WI38 (cell line): ENCODE results near the gene GRID1.

Experiments used
- H3K4me3 ChIP-seq: 2 replicates; pipeline ENCODE4 v1.5.1; 2011; ENCODE audit warnings: low read depth, mild to moderate bottlenecking, control low read depth, low read length
- TF ChIP-seq, protein P1 (sequence below): IDR thresholded peaks from 2 replicates; pipeline ENCODE4 v1.5.1; 2012; ENCODE audit warnings: low read depth, mild to moderate bottlenecking, control low read depth, low read length

GRID1 gene

DNA sequence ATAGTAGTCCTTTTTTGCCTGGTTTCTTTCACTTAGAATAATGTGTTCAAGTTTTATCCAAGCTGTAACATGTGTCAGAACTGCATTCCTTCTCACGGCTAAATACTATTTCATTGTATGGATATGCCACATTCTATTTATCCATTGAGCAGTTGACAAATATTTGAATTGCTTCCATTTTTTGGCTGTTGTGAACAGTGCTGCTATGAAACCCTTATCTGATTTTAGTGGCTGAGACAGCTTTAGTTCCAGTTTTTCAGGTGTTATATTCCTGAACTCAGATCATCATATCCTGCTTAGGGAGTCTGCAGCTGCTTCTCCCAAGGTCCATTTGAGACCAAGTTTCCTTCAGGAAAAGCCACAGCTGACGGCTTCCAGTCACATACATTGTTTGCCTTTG lies 339.2 kb downstream of the GRID1 start:
- TF ChIP-seq, protein P1, sequence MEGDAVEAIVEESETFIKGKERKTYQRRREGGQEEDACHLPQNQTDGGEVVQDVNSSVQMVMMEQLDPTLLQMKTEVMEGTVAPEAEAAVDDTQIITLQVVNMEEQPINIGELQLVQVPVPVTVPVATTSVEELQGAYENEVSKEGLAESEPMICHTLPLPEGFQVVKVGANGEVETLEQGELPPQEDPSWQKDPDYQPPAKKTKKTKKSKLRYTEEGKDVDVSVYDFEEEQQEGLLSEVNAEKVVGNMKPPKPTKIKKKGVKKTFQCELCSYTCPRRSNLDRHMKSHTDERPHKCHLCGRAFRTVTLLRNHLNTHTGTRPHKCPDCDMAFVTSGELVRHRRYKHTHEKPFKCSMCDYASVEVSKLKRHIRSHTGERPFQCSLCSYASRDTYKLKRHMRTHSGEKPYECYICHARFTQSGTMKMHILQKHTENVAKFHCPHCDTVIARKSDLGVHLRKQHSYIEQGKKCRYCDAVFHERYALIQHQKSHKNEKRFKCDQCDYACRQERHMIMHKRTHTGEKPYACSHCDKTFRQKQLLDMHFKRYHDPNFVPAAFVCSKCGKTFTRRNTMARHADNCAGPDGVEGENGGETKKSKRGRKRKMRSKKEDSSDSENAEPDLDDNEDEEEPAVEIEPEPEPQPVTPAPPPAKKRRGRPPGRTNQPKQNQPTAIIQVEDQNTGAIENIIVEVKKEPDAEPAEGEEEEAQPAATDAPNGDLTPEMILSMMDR: no peak

DNA sequence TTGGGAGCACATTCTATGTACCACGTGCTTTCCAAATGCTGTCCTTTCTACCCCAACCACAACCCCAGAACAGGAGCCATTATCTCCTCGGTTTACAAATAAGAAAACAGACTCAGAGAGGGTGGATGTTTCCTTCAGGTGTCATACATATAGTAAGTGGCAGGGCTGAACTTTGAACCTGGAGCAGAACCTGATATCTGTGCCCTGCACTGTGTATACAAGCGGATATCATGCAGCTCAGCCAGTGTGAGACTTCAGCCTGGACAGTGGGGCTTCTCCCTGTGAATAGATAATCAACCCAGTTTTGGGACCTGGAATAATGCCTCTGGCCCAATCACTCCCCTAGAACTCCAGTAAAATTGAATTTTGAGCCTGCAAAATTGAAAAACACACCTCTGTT lies 341.1 kb downstream of the GRID1 start:
- no peak overlapping the region for H3K4me3 ChIP-seq
- TF ChIP-seq, protein P1: no peak

More for the DNA sequence above, 339.2 kb downstream of the GRID1 start:
- no peak overlapping the region for H3K4me3 ChIP-seq

DNA sequence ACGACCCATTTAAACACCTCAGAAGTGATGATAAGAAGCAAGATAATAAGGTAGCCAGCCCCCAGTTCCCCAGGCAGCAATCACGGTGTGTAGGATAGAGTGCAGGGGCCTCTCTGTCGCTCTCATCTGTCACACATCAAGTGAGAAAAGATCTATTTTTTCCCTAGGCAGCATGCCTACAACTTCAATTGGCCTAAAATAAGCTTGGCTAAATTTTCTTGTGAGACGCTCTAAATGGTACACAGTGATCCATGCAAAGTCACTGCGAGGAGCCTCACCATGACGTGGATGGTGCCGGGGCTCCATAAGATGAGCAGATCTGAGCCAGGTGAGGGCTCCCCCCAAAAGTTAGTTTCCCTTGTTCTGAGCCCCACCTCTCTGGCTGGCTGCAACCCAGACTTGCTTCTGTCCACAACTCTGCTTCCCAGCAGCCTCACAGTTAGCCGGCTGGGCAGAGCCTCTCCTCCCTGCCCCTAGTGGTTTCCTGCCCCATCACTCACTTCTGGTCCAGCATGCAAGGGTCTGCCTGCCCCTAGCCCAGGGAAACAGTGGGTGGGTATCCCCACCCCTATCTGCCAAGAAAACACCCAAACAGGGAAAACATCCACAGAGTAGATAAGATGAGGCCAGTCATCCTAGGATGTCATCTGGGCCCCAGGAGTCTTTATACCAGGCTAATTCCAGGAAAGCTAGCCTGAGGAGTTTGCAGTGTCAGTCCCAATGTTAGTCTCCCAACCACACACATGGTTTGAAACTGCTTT lies 342.1 kb downstream of the GRID1 start:
- TF ChIP-seq, protein P1: no peak
- H3K4me3 ChIP-seq: no peak overlapping the region

DNA sequence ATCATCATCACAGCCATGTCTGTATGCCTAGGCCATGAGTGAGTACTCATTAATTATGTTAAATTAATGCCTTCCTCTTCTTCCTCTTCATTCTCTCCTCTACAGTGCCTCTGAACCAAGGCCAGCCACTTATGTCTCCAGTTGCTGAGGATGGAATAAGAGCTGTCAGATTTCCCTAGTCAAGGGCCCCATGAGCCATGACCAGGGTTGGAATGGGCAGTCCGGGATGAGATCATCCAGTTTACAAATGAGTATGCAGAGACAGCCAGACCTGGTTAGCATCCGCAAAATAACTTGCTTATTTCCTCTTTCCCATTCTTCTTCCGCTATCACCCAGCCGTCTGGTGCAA lies 342.7 kb downstream of the GRID1 start:
- TF ChIP-seq, protein P1: no peak
- no peak overlapping the region for H3K4me3 ChIP-seq

DNA sequence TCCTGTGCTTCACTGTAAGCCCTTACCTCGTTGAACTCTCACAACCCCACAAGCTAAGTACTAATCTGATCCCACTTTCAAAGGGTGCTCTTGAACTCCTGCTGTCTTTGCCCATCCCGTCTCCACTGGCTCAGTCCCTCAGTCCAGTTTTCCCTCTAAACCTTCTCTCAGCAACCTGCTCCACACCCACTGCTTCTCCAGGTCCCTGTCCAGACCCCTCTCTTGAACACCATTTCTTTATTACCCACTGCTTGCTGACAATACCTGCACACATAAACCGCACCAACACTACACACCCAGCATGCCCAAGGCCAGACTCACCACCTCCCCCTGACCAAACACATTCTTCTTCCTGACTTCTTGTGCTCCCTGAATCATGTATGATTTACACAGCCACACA lies 343.3 kb downstream of the GRID1 start:
- H3K4me3 ChIP-seq: no peak overlapping the region
- TF ChIP-seq, protein P1: no peak

DNA sequence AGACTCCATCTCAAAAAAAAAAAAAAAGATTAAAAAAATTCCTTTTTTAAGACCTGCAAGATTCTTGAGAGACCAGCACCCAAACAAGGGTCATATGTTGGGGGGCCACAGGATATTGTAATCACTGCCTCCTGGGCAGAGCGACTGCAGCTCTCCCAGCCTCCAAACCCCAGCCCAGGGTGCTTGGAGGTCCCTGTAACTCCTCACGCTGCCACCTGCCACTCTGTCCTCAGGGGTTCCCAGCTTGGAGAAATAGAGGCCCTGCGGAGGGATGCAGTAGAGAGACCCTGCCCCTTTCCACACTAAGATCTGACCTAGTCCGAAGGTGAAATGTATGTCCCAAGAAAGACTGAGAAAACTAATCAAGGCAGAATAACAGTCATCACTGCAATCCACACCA lies 343.7 kb downstream of the GRID1 start:
- TF ChIP-seq, protein P1: no peak
- no peak overlapping the region for H3K4me3 ChIP-seq

DNA sequence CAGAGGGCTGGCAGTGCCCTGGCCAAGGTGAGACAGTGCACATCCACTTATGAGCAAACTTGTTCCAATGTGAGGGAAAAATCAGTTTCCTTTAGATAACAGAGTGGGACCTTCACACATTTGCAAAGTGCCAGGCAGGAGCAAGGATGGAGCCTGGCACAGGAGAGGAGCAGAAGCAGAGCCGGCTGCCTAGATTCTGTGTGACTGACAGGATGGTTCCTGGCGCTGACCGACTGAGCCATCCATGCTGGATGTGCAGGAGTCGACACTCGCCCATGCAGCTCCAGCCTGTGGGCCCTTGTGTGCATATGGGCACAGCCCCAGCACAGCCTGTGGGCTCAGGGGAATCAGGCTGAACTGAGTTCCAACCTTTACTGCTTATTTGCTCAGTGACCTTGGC lies 346.5 kb downstream of the GRID1 start:
- TF ChIP-seq, protein P1: no peak
- H3K4me3 ChIP-seq: no peak overlapping the region
